GM18909 (cell line): ENCODE measurements around the gene KCNH2.

Source experiments
- ATAC-seq: cut with Tn5 transposase; IDR thresholded peaks from one replicate; pipeline ENCODE4 v1.9.1; 2021; ENCODE audit warnings: mild to moderate bottlenecking; ENCODE audit not compliant: unreplicated experiment, poor library complexity

KCNH2 gene

DNA sequence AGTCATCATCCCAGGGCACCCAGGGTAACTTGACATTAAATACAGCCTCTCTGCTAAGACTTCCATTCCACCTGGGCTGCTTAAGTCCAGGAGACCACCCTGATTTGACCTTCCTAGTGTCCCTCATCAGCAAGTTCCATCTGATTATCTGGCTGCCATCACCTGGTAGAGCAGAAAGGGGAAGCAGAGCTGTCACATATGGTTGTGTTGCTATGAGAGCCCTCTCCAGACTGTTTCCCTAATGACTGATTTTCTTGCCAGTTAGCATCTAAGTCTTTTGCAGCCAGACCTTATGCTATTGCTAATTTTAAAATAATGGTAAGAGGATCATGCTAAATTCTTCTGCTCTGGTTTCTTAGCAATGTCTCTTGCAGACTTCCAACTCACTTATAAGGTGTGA, 38.7 kb downstream of the KCNH2 start:
- no peak for ATAC-seq

- no peak for ATAC-seq
Observed at GRCh38 chr7:150939052-150939451, 39.1 kb downstream of the KCNH2 start.

GRCh38 chr7:150938566-150938965, 39.6 kb downstream of the KCNH2 start:
- no peak for ATAC-seq

DNA sequence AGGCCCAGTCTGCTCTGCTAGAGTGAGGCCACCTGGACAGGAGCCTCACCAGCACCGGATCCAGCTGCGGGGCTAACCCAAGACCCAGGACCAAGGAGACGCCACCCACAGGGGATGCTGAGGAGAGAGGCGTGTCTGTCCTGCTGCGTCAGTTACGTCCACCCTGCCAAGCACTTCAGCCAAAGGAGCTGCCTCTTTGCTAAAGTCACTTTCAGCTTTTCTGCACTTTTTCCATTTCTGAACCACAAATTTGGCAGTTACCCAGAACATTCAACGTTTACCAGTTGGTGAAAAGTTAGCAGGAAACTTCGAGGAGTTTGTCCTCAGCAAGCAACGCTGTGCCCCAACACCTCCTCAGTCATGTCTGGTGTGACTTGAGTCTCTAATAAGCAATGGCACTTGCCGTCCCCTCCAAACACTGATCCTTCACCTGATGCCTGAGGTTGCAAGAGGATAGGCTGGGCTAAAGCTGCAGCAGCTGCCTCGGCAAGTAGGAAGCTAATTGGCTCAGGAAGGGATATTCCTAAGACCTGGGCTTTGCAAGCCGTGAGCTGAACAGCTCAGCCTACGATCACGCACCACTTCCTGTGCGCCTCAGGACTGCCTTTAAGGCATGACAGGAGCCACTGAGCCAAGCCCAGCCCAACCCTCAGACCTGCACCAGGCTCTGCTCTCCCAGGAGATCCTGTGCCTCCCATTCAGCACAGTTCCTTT, 40.1 kb downstream of the KCNH2 start:
- no peak for ATAC-seq

- no peak for ATAC-seq
Observed at GRCh38 chr7:150936018-150936417, 42.1 kb downstream of the KCNH2 start.

DNA sequence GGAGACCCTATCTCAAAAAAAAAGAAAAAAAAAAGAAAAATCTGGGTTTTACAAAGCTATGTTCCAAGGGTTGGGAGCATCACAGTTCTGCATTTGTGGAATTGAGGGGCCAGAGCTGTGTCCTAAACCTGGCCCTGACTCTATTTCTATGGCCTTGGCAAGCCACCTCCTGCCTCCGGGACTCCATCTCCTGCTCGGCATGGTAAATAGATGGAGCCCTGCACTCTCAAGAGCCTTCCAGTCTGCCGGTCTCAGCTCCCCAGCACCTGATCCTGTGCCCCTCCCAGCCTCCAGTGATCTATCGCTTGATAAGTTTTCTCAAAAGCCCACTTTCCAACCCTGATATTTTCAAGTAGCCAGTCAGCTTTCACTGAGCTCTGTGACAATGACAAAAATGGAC, 43.0 kb downstream of the KCNH2 start:
- no peak for ATAC-seq

GRCh38 chr7:150934045-150934766, 43.9 kb downstream of the KCNH2 start:
- no peak for ATAC-seq

- ATAC-seq = no peak
Observed at GRCh38 chr7:150931199-150931869, 46.8 kb downstream of the KCNH2 start.

GRCh38 chr7:150928541-150928940, 49.6 kb downstream of the KCNH2 start:
- ATAC-seq = no peak

DNA sequence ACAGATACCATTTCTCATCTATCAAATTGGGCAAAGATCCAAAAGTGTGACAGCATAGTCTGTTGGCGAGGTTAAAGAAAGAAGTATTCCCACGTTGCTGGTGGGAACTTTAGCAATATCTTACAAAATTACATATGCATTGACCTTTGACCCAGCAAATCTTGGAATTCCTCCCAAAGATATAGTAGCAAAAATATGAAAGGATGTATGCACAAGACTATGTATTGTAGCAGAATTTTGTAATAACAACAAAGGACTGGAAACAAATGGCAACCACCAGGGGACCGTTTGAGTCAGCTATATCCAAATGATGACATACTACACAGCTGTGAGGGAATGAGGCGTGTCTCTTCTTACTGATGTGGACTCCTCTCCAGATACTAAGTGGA, 50.2 kb downstream of the KCNH2 start:
- ATAC-seq = no peak

GRCh38 chr7:150927157-150927955, 50.8 kb downstream of the KCNH2 start:
- ATAC-seq = no peak

DNA sequence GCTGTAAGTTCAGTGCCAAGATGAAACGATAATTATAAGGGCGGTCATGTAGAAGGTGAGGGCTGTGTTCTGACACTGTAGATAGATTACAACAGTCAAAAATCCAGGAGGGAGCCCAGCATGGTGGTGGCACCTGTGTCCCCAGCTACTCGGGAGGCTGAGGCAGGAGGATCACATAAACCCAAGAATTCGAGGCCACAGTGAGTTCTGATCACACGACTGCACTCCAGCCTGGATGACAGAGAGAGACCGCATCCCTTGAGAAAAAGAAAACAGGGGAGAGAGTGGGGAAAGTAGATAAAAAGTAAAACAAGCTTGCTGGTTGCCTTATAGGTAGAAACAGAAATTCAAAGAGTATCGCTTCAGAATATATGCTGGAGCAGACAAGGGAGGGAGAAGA, 52.1 kb downstream of the KCNH2 start:
- ATAC-seq = no peak

DNA sequence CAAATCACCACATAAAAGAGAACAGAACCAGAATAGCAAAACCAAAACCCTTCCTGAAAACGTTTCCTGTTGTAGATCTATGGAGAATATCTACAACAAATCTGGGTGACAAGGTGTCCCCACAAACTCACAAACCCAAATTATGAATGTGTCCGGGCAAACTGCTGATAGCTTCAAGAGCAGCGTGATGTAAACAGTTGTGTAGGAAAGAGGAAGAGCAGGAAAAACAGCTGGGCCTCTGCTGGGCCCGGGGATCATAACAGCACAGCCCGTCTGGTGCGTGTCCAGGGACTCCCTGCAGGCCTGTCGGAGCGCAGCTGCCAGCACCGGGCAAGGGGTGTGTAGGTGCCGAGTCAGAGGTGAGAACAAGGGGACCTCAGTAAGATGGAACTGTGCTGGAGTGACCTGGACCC, 53.7 kb downstream of the KCNH2 start:
- no peak for ATAC-seq

DNA sequence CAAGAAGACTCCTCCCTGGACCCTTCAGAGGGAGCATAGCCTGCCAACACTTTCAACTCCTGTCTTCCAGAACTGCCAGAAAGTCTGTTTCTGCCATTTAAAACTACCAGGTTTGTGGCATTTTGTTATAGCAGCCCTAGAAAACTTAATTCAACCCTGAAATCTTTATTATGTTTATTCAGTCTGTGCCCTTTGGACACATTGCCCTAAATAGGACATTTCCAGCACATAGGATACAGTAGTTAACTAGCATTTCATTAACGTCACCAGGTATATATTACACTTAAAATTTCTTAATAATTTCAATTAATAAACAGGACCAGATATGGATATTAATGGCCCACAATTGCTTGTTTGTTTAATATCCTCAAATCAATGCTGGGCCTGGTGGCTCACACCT, 54.3 kb downstream of the KCNH2 start:
- no peak for ATAC-seq

DNA sequence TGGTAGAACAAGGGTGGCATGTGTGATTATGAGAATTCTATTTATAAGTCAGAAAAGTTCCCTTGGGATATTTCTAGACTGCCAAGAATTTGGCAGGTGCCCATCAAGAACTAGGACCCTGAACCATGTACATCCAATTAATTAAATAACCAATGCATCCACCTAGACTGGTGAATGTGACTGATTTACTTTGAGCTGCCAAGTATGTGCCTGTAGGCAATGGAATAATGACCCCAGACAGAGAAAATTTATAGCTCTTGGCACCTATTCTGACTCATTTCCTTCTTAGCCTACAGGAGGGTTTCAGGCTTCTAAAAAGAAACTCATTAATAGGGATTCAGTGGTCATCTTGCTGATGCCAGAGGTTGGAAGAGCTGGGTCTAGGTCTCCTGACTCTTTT, 54.9 kb downstream of the KCNH2 start:
- ATAC-seq = no peak

- ATAC-seq = no peak
Observed at GRCh38 chr7:150919160-150919559, 59.0 kb downstream of the KCNH2 start.

DNA sequence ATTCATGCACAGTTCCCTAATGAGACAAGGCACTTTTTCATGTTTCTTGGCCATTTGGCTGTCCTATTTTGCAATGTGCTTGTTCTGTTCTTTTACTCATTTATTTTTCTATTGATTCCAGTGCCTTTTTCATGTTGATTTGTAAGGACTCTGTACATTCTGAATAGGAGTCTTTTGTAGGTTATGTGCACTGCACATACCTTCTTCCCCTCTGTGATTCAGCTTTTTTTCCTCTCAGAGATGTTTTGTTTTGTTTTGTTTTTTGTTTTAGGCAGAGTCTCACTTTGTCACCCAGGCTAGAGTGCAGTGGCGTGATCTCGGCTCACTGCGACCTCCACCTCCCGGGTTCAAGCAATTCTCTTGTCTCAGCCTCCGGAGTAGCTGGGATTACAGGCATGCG, 59.7 kb downstream of the KCNH2 start:
- no peak for ATAC-seq

DNA sequence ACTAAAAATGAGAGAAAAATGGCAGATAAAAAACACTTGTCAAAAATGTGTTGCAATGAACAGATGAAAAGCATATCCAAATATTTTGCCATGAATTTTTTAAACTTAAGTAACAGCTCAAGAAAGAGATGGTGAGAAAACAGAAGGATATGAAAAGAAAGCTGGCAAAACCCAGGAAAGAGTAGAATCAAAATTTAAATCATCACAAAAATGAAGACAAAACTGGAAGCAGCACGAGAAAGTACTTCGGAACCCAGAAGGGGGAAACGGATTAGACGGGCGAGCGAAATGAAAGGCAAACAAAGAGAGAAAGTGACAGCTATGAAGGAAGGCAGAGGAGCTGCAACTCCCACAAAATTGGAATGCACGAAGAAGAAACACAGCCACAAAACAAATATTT, 60.2 kb downstream of the KCNH2 start:
- no peak for ATAC-seq

DNA sequence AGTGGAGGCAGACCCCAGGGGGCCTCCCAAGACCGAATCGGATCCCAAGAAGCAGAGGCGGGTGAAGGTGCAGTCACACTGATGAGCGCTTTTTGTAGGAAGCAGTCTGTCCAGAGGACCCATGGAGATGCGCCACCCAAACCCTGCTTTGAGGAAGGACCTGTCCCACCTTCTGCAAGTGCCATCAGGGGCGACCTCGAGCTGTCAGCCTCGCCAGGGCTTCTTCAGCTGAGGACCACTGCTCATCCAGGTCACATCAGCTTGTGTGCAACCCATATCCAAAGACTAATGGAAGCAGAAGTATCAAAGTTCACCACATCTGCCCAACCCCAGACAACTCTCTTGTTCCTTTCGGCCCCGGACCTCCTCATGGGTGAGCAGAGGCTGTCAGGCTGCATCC, 61.5 kb downstream of the KCNH2 start:
- ATAC-seq = no peak

- ATAC-seq = no peak
Observed at GRCh38 chr7:150914966-150915365, 63.2 kb downstream of the KCNH2 start.

DNA sequence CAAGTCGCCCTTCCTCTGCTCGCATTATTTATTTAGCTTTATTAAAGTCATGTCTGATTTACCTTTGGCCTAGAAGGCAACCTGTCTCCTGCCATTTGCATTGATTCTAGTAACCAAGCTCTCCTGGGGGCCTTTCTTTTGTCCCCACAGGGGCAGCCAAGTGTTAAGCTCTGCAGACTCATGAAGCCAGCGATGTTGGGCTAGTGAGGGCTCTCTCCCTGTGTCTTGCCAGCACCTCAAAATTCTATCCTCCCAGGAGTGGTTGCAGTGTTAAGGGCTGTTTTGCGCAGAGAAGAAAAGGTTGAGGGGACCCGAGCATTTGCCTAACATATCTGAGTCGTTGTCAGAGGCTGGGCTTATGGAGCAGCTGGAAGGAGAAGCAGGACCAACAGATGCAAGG, 63.9 kb downstream of the KCNH2 start:
- ATAC-seq = no peak
